Mesenchymal stem cell (in vitro differentiated cells and primary cell): Measurements from ENCODE around the gene AHNAK2.
A peak's percentile ranks its signal among the peaks of the same experiment; 100 is the strongest.

ENCODE experiments used
- DNase-seq: peaks from one replicate; pipeline ENCODE4 v3.0.0-alpha.2; 2013
- H2AFZ ChIP-seq: one replicate; pipeline ENCODE4 v1.6.1; 2013; ENCODE audit warnings: low read depth, mild to moderate bottlenecking, control low read depth, inconsistent platforms, low read length, moderate library complexity
- H2AK5ac ChIP-seq: 2 replicates; pipeline ENCODE4 v1.6.1; 2013; ENCODE audit warnings: low read length, moderate library complexity, mild to moderate bottlenecking, inconsistent platforms; ENCODE audit not compliant: severe bottlenecking
- H2BK120ac ChIP-seq: one replicate; pipeline ENCODE4 v1.6.1; 2013; ENCODE audit warnings: low read depth, mild to moderate bottlenecking, inconsistent platforms, low read length, moderate library complexity
- H2BK12ac ChIP-seq, 2 experiments: one replicate each; pipeline ENCODE4 v1.6.1; 2013; ENCODE audit warnings: inconsistent platforms in 2 of 2, low read length in 2 of 2, mild to moderate bottlenecking in 2 of 2, moderate library complexity in 2 of 2, control low read depth in 1 of 2
- H2BK15ac ChIP-seq: one replicate; pipeline ENCODE4 v1.6.1; 2013; ENCODE audit warnings: mild to moderate bottlenecking, low read depth, inconsistent platforms; ENCODE audit not compliant: poor library complexity, severe bottlenecking
- H2BK5ac ChIP-seq: 2 replicates; pipeline ENCODE4 v1.6.1; 2013; ENCODE audit warnings: low read depth, mild to moderate bottlenecking, low read length, control low read depth, inconsistent platforms; ENCODE audit not compliant: poor library complexity, severe bottlenecking
- H3K14ac ChIP-seq, 2 experiments: one replicate each; pipeline ENCODE4 v1.6.1; 2013; ENCODE audit warnings: inconsistent platforms in 2 of 2, low read length in 2 of 2, control low read depth in 1 of 2, mild to moderate bottlenecking in 1 of 2, moderate library complexity in 1 of 2
- H3K18ac ChIP-seq, 2 experiments: one replicate each; pipeline ENCODE4 v1.6.1; 2013; ENCODE audit warnings: inconsistent platforms in 2 of 2, low read length in 2 of 2, control low read depth in 1 of 2, low read depth in 1 of 2, mild to moderate bottlenecking in 1 of 2
- H3K23ac ChIP-seq, 2 experiments: one replicate each; pipeline ENCODE4 v1.6.1; 2013; ENCODE audit warnings: inconsistent platforms in 2 of 2, low read length in 2 of 2, mild to moderate bottlenecking in 2 of 2, moderate library complexity in 2 of 2, control low read depth in 1 of 2
- H3K27ac ChIP-seq: 2 replicates; pipeline ENCODE4 v1.5.1; 2013; ENCODE audit warnings: mild to moderate bottlenecking, moderate library complexity, low read length, control low read depth, inconsistent platforms; ENCODE audit not compliant: poor library complexity, severe bottlenecking
- H3K27me3 ChIP-seq, 2 experiments: 2 replicates each; pipeline versions ENCODE4 v1.6.1 to v1.7.0; 2013; ENCODE audit warnings: low read length in 2 of 2, mild to moderate bottlenecking in 2 of 2, moderate library complexity in 2 of 2, control low read depth in 1 of 2, inconsistent platforms in 1 of 2; ENCODE audit not compliant: control insufficient read depth in 1 of 2, insufficient read depth in 1 of 2
- H3K36me3 ChIP-seq, 2 experiments: 2 replicates each; pipeline versions ENCODE4 v1.6.1 to v1.7.0; 2013; ENCODE audit warnings: low read length in 2 of 2, control low read depth in 1 of 2, inconsistent platforms in 1 of 2, low read depth in 1 of 2, mild to moderate bottlenecking in 1 of 2; ENCODE audit not compliant: insufficient read depth in 2 of 2, control insufficient read depth in 1 of 2
- H3K4ac ChIP-seq, 2 experiments: one replicate each; pipeline ENCODE4 v1.6.1; 2013; ENCODE audit warnings: inconsistent platforms in 2 of 2, low read length in 2 of 2, mild to moderate bottlenecking in 2 of 2, moderate library complexity in 2 of 2, control low read depth in 1 of 2, low read depth in 1 of 2
- H3K4me1 ChIP-seq: 2 replicates; pipeline ENCODE4 v1.6.1; 2013; ENCODE audit warnings: low read depth, low read length, control low read depth; ENCODE audit not compliant: control insufficient read depth, insufficient read depth
- H3K4me2 ChIP-seq: 2 replicates; pipeline ENCODE4 v1.6.1; 2013; ENCODE audit warnings: low read length, mild to moderate bottlenecking, inconsistent platforms; ENCODE audit not compliant: poor library complexity, severe bottlenecking
- H3K4me3 ChIP-seq, 2 experiments: 2 replicates each; pipeline versions ENCODE4 v1.5.1 to v1.7.0; 2013; ENCODE audit warnings: low read length in 2 of 2, mild to moderate bottlenecking in 2 of 2, control low read depth in 1 of 2, low read depth in 1 of 2; ENCODE audit not compliant: insufficient read depth in 1 of 2
- H3K79me1 ChIP-seq: replicated peaks from 2 replicates; pipeline ENCODE4 v1.6.1; 2013; ENCODE audit warnings: mild to moderate bottlenecking, control low read depth, low read length, inconsistent platforms; ENCODE audit not compliant: poor library complexity, severe bottlenecking
- H3K9ac ChIP-seq: 2 replicates; pipeline ENCODE4 v1.7.0; 2013; ENCODE audit warnings: mild to moderate bottlenecking, low read length, moderate library complexity
- H3K9me3 ChIP-seq: 2 replicates; pipeline ENCODE4 v1.7.0; 2013; ENCODE audit warnings: mild to moderate bottlenecking, low read length; ENCODE audit not compliant: control insufficient read depth
- H4K8ac ChIP-seq: one replicate; pipeline ENCODE4 v1.6.1; 2013; ENCODE audit warnings: inconsistent platforms, mild to moderate bottlenecking, low read length, moderate library complexity
- H4K91ac ChIP-seq: one replicate; pipeline ENCODE4 v1.6.1; 2013; ENCODE audit warnings: mild to moderate bottlenecking, low read length, inconsistent platforms
- WGBS: methylation state at CpG from one replicate; pipeline ENCODE4 v1.1.7; 2013; ENCODE audit warnings: mixed read lengths; 5-methylcytosine and 5-hydroxymethylcytosine counted together

AHNAK2 gene

DNA sequence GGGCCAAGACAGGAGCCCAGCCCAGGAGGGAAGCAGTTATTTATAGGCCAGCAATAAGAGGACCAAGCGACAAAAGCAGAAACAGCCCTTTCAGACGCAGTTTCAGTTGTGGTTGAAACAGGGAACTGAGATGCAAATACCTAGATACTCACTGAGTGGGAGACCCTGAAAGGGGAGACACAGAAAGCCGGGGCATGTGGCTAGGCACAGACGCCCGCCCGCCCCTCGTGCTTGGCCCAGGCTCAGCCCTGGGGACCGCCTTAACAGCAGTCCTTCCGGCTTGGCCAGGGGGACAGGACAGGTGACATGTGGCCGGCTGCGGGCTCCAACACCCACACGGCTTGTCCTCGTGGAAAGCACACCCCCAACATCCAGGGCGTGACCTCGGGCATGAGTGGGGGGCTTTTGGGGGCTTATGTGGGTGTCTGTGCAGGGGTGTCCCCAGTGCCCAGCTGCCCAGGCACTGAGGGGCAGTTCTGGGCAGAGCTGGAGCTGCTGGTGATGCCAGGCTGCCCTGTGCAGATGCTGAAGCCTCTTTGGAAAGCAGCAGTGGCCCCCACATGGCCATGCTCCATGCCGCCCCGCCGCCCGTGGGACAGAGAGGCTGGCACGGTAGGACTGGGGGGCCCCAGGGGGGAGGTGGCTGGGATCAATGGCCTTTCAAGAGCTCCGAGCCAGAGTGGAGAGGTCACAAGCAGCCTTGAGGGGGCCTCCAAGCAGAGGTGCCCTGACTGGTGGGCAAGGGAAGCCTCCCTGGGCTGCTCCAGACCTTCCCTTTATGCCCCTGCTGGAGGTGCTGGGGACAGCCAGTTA lies 51.3 kb downstream of the AHNAK2 start:
- Histone ChIP-seq H3K27ac (no peak overlapping the region), H2BK15ac (no peak overlapping the region), H3K4ac (no peak overlapping the region), H4K91ac (no peak overlapping the region), H2BK120ac (no peak overlapping the region), H3K9ac (no peak overlapping the region), H3K36me3 (no peaks in the 10 kb centered on the region), H3K23ac (no peak overlapping the region), H3K14ac (no peak overlapping the region), H2AK5ac (no peak overlapping the region), H3K9me3 (peaks cover 6% of the 10 kb centered on the region), H3K18ac (no peak overlapping the region), H2BK5ac (no peak overlapping the region), H3K4me2 (no peak overlapping the region), H2BK12ac (no peak overlapping the region), H3K4me1 (peaks cover 27% of the 10 kb centered on the region), H3K79me1 (no peaks in the 10 kb centered on the region), H3K4me3 (no peak overlapping the region), H3K27me3 (peaks cover 5 to 24% of the 10 kb centered on the region in 2 experiments), H2AFZ (no peak overlapping the region), H4K8ac (no peak overlapping the region)
- no peak for DNase-seq
- WGBS, result 84% methylated on average over 21 of the region's 21 CpGs

DNA sequence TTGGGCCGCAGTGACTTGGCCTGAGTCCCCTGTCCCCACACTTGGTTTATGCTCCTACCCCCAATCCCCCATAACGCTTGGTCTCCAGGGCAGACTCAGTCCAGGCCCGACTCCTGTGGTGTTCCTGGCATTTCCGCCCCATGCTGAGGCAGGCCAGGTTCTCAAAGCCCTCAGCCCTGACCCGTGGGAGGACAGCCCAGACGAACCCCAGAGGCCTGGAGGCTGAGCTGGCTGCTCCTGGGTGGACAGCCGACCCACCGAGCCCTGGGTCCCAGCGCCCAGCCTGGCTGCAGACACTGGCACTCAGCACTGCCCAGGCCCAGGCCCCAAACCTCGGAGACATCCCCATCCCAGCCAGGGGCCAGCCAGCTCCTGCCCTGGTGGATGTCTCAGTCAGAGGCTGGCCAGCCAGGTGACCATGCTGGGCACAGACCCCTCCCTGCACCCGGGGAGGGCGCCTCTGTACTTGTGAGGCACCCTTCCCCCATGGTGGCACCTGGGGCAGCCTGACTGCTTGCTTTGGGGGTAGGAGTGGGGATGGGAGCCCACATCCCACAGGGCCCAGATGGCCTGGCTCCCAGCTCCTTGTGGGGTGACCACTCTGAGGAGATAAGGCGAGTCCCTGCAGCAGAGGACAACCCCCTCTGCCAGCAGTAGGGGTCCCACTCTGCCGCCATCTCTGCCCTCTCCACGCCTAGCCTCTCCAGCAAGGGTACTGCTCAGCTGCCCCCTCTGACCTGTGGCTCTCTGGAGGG lies 52.1 kb downstream of the AHNAK2 start:
- no peak overlapping the region for H2AFZ ChIP-seq
- no peak overlapping the region for H3K4me2 ChIP-seq
- H4K91ac ChIP-seq, result no peak overlapping the region
- H3K4ac ChIP-seq, result no peak overlapping the region
- H3K4me1 ChIP-seq, result peaks cover 25% of the 10 kb centered on the region
- WGBS, result 82% methylated on average over 15 of the region's 15 CpGs
- no peak overlapping the region for H3K9ac ChIP-seq
- no peak overlapping the region for H3K4me3 ChIP-seq
- no peak overlapping the region for H3K27ac ChIP-seq
- H2BK12ac ChIP-seq, result no peak overlapping the region
- H3K79me1 ChIP-seq, result no peaks in the 10 kb centered on the region
- peaks cover 6% of the 10 kb centered on the region for H3K9me3 ChIP-seq
- H4K8ac ChIP-seq, result no peak overlapping the region
- no peak overlapping the region for H2BK120ac ChIP-seq
- H3K14ac ChIP-seq, result no peak overlapping the region
- no peak overlapping the region for H2BK15ac ChIP-seq
- no peaks in the 10 kb centered on the region for H3K36me3 ChIP-seq
- no peak overlapping the region for H3K23ac ChIP-seq
- no peak overlapping the region for H2AK5ac ChIP-seq
- DNase-seq, result no peak
- no peak overlapping the region for H3K18ac ChIP-seq
- no peak overlapping the region for H2BK5ac ChIP-seq
- H3K27me3 ChIP-seq, result peaks cover 0 to 19% of the 10 kb centered on the region in 2 experiments

DNA sequence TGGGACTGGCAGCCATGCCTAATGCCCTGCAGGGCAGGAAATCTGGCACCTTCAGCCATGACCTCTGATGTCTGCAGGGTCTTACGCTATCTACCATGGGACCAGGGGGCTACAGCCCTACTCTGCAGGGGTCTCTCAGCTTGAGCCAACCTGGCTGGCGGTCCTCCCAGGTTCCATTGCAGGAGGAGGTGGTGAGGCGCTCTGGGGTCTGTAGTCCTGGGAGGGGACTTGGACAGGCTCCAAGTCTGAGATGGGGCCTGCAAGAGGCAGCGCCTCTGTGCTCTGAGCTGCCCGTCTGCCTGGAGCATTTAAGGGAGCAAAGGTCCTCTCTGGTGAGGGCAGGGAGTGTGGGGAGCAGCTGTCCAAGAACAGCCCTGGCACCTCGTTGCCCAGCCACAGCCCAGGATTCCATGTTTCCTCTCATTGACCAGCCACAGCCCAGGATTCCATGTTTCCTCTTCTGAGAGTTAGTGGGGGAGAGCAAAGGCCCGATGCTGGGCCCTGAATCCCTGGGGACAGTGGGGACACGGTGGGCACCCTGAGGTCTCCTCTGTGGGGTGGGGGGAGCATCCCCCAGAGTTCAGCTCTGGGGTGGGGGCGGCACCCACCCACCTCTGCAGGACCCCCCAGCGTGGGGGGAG lies 52.8 kb downstream of the AHNAK2 start:
- DNase-seq, result no peak
- Histone ChIP-seq H3K4me3 (no peak overlapping the region), H2BK15ac (no peak overlapping the region), H3K9ac (no peak overlapping the region), H3K79me1 (no peaks in the 10 kb centered on the region), H3K4ac (no peak overlapping the region), H2BK12ac (no peak overlapping the region), H3K23ac (no peak overlapping the region), H2BK5ac (no peak overlapping the region), H3K4me1 (peaks cover 25% of the 10 kb centered on the region), H2AK5ac (peak overlapping the region; percentile 46), H3K14ac (no peak overlapping the region), H3K9me3 (peaks cover 6% of the 10 kb centered on the region), H3K36me3 (no peaks in the 10 kb centered on the region), H3K4me2 (no peak overlapping the region), H2AFZ (no peak overlapping the region), H4K8ac (no peak overlapping the region), H3K18ac (no peak overlapping the region), H3K27me3 (peaks cover 0 to 19% of the 10 kb centered on the region in 2 experiments), H2BK120ac (no peak overlapping the region), H4K91ac (peak overlapping the region; percentile 28), H3K27ac (no peak overlapping the region)
- WGBS, result 90% methylated on average over 9 of the region's 10 CpGs
